Stimulated activated CD8-positive, alpha-beta memory T cell treated with anti-CD3 and anti-CD28 coated beads, Interleukin-15, amount 100 ng/mL, for 1 hour (primary cell): ENCODE results near the gene CERS6.

Experiments
- DNase-seq: peaks from one replicate; pipeline ENCODE4 v3.0.0-alpha.2; 2020; ENCODE audit warnings: low read depth

Gene CERS6

DNA sequence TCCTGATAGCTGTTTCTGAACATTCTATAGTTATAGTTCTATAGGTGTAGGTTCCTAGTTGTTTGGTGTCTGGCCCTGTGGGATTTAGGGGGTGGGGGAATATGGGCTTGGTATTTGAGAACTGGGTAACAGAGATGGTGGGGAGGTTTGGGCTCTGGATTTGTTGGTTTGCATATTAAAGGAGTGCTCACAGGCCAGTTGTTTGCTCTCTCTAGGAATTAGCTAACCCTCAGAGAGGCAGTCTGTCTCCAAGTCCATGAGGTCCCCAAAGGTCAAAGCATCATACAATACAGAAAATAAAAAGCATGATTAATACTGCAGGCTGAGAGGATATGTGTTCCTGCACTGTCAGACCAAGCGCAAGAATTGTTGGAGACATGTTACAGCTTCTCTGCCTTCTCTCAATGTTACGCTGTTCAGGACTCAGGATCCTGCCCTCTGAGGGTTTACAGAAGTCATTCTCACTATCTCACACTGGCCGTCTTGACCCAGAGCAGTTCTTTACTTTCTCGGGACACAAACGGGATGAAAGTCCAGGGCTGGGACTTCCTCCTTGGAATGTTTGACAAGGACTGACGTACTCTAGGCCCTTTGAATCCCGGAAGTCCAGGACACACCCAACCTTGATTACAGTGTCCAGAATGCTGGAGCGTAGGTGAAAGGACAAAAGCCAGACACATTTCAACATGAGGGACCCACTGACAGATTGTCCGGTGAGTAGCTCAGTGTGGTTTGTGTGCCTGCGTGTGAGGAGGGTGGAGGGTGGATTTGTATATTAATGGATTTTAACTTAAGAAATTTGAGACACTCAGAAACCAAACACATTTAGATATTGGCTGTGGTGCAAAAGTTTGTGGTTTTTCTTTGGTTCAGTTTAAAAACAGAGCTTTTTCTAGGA lies 346.1 kb downstream of the CERS6 start, which contains the start of gene NOSTRIN:
NOSTRIN (plus strand) TSS at position 677 of the 898 bp plus-strand sequence; CDS start at position 687, 10 bp downstream.
- no peak for DNase-seq

DNA sequence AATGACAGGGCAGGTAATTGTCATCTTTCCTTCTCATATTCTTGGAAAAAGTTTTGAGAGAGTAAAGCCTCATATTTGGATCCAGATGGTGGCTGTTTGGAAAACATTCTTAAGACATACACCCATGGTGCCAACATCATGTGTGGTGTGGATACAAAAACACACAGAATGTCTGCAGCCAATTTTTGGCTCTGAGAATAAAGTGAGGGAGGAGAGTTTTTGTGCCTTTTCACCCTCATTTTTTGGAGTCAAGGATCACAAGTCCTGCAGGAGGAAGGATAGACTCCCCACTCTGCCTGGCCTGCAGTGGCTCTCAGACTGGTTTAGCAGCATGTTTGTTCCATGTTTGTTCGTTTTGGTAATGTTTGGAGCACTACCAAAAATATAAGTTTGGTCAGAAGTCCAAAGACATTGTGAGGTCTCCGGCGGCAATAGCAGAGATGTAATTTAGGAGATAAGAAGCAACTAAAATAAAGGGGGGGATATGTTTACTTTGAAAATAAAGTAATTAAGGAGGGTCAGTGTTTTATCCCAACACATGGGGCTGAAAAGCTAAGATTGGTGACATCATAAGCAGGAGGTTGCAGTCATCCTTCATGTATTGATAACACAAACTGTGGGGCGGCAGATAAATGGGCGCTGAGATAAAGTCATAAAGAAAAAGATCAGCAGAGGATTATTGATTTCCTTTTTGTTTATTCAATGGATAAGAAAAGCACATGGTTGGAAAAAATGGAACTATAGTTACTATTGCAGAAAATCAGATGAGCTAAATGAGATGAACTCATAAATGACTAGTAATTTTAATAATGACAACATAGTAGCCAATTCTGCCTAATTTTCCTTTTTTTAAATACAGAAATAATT lies 347.0 kb downstream of the CERS6 start:
- no peak for DNase-seq

DNA sequence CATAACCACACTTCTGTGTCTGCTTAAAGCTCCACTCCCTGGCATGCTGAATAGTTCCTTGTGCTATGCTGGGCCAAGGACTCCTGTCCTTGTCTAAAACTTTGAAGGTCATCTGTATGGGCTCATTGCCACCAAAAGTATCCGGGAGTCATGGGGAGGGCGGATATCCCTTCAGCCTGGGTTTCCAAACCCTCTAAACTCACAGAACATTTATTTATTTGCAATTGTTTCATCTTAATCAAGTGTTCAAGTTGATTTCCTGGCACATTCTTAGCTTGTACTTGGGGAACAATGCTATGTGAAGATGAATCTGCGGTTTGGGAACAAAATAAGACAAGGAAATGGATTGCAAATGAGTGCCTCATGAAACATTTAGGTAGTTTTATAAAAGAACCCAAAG lies 348.1 kb downstream of the CERS6 start:
- DNase-seq, result no peak

- no peak for DNase-seq
Observed at GRCh38 chr2:168805615-168806014, 349.5 kb downstream of the CERS6 start.

GRCh38 chr2:168809537-168809936 lies 353.5 kb downstream of the CERS6 start:
- DNase-seq, result no peak

- no peak for DNase-seq
Observed at GRCh38 chr2:168810235-168810634, 354.2 kb downstream of the CERS6 start.

GRCh38 chr2:168811696-168812095 lies 355.6 kb downstream of the CERS6 start:
- DNase-seq, result no peak

- no peak for DNase-seq
Observed at GRCh38 chr2:168814046-168814445, 358.0 kb downstream of the CERS6 start.

DNA sequence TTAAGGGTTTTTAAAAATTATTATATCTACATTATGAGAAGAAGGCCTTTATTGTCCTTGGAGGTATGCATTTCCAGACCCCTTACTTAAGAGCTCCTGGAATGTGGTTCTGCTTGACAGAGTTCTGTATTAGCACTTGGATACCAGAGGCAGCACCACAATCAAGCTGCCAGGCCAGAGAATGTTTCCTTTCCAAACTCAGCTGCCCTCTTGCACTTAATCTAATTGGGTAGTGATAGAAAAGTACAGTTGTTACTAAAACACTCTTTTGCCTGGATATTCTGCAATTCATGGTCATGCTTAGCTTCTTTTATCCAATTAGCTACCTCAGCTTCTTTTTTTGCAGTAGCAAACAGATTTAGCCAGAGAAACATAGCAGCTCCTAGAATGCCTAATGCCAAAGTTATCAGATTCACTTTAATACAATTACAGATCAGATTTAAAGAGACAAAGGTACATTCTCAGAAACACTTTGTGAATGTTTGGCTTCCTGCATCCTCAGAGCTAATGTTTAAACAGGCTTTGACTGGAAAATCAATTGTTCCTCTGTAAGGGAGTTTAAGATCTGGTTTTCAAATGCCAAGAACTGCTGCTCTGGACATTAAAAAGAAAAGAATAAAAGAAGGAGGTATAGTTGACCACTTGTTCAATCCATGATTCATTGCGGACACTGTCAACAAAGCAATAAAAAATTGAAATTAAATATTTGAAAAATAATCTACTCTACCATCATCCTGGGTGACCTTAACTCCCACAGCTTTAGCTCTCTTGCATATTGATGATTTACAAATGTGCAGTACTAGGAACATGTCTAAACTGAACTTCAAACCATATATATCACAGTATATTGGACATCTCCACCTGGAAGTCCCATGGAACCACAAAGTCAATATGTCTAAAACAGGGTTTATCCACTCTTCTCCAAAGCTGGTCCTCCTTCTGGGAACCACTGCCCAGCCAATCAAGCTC lies 359.2 kb downstream of the CERS6 start:
- no peak for DNase-seq

DNA sequence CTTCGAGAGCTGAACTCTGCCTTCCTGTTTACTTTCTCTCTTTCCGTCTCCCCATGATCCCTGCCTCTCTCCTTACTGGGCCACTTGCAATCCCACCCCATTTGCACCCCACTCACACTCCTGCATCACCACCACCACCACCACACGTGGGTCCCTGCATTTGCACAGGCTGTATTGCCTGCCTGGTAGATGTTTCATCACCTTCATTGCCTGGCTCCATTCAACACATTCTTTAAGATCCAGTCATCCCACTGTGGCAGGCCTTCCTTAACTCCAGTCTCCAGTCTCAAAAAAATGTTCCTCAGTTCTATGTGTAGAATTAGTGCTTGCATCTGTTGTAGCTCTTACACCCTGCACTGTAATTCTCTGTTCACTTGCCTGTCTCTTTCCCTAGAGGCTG lies 360.3 kb downstream of the CERS6 start:
- DNase-seq, result no peak

GRCh38 chr2:168819050-168819715 lies 363.1 kb downstream of the CERS6 start:
- no peak for DNase-seq

GRCh38 chr2:168819829-168820489 lies 363.9 kb downstream of the CERS6 start:
- no peak for DNase-seq

DNA sequence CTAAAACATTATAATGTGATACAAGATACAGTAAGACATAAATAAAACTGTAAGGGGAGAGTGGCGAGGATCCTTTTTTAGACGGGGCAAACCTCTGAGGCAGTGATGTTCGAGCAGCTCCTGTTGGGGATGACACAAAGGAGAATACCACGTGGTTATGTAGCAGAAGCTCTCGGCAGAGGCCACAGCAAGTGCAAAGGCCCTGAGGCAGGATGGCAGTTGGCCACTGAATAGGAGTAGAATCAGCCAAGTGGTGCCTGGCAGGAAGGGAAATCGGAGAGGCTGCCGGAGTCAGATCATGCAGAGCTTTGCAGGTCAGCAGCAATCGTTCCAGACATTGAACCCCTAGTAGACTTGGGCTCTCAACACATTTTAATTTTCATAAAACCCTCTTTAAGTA lies 365.5 kb downstream of the CERS6 start:
- no peak for DNase-seq

DNA sequence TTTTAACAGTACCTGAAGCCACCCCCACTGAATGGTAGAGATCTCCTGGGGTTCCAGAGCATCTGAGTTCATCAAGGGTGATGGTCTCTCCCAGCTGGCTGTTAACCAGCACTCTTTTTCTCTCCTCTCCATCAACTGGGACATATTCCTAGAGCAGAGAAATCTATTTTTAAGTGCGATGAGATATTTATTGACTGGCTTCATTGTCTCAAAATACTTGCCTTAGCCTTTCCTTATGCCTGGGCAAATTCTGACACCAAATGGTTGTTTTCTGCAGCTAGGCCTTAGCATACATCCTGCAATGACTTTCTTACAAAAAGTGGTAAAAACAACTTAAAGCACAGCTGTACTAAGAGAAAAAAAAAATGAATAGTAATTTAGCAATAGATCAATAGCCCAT lies 365.9 kb downstream of the CERS6 start:
- DNase-seq, result no peak
